Measurements from ENCODE around the gene LRGUK. TPM values are rescaled to one million over a fixed set of nuclear protein-coding genes. Genes with fewer than 3 reads are reported as not detected.

The LRGUK gene
- total RNA-seq, 1 experiment from 2014 or later, result 0.49 TPM

GRCh38 chr7:134195252-134195651 is 68.1 kb downstream of the LRGUK start:
- H4K20me1 ChIP-seq (ENCODE audit: insufficient read depth), result no peaks in the 10 kb centered on the region
- DNase-seq (ENCODE audit: low read depth, low spot score), result no peak
- no peaks in the 10 kb centered on the region for H3K9me2 ChIP-seq (ENCODE audit: insufficient read depth)
- CTCF ChIA-PET, result no interaction called here
- H3K27me3 ChIP-seq (ENCODE audit: insufficient read depth, low read length), result no peaks in the 10 kb centered on the region
- H3K4me2 ChIP-seq (ENCODE audit: low read length), result no peak overlapping the region
- POLR2A ChIA-PET, result no interaction called here
- H3K9ac ChIP-seq (ENCODE audit: low read length), result no peak overlapping the region
- RAD21 ChIA-PET (ENCODE audit: low non-redundant PET in 1 of 2, low total read pairs in 2 of 2, uncharacterized antibody in 2 of 2, unreplicated experiment in 2 of 2), result no interaction called here
- H3K79me2 ChIP-seq (ENCODE audit: insufficient read depth, low read length), result no peaks in the 10 kb centered on the region
- H3K27ac ChIP-seq (ENCODE audit: low read depth, low read length), result no peak overlapping the region
- H2AFZ ChIP-seq (ENCODE audit: low read depth, low read length, poor library complexity, severe bottlenecking), result no peak overlapping the region
- intact Hi-C loops (cut with micrococcal nuclease), result no loop called here
- no peaks in the 10 kb centered on the region for H3K36me3 ChIP-seq (ENCODE audit: control insufficient read depth in 1 of 2, insufficient read depth in 2 of 2, low read length in 2 of 2)
- H3K9me3 ChIP-seq (ENCODE audit: control insufficient read depth in 1 of 2, insufficient read depth in 1 of 2, low read depth in 1 of 2, low read length in 2 of 2), result no peaks in the 10 kb centered on the region
- no peaks in the 10 kb centered on the region for H3K4me1 ChIP-seq (ENCODE audit: control insufficient read depth in 1 of 2, insufficient read depth in 2 of 2, low read length in 2 of 2)
- no peak overlapping the region for H3K4me3 ChIP-seq (replicated peaks in 1 of 2; ENCODE audit: low read depth in 1 of 2, low read length in 2 of 2)
- TF ChIP-seq MAX (IDR thresholded peaks at IDR 0.05) (no peak), ZFX (IDR thresholded peaks at IDR 0.05) (no peak), EZH2phosphoT487 (IDR thresholded peaks at IDR 0.05; ENCODE audit: borderline replicate concordance) (no peak), RAD21 (IDR thresholded peaks at IDR 0.05; ENCODE audit: low read depth) (no peak), ATF3 (IDR thresholded peaks at IDR 0.05) (no peak), SIN3A (IDR thresholded peaks at IDR 0.05; ENCODE audit: low read depth) (no peak), ELF1 (IDR thresholded peaks at IDR 0.05; ENCODE audit: borderline replicate concordance, low read depth) (no peak), EGR1 (IDR thresholded peaks at IDR 0.05; ENCODE audit: low read depth) (no peak), SP1 (IDR thresholded peaks at IDR 0.05; ENCODE audit: low read depth) (no peak), ZNF274 (IDR thresholded peaks at IDR 0.05; ENCODE audit: low read depth, low read length) (no peak), SRF (IDR thresholded peaks at IDR 0.05; ENCODE audit: low read depth) (no peak), FOSL1 (IDR thresholded peaks at IDR 0.05; ENCODE audit: low read depth) (no peak), CEBPB (IDR thresholded peaks at IDR 0.05; ENCODE audit: low read depth) (no peak), JUND (IDR thresholded peaks at IDR 0.05) (no peak), POLR2A (IDR thresholded peaks at IDR 0.05; ENCODE audit: borderline replicate concordance, extremely low read depth, insufficient read depth, insufficient read length) (no peak), POLR2AphosphoS5 (IDR thresholded peaks at IDR 0.05; ENCODE audit: low read depth, low read length) (no peak), EZH2 (IDR thresholded peaks at IDR 0.05) (no peak)
- ATAC-seq, result no peak
- no TSS peak for BruUV-seq (replicated peaks)

Data from HCT116 (cell line).